ENCODE results near the gene MAP4K2.

DNA sequence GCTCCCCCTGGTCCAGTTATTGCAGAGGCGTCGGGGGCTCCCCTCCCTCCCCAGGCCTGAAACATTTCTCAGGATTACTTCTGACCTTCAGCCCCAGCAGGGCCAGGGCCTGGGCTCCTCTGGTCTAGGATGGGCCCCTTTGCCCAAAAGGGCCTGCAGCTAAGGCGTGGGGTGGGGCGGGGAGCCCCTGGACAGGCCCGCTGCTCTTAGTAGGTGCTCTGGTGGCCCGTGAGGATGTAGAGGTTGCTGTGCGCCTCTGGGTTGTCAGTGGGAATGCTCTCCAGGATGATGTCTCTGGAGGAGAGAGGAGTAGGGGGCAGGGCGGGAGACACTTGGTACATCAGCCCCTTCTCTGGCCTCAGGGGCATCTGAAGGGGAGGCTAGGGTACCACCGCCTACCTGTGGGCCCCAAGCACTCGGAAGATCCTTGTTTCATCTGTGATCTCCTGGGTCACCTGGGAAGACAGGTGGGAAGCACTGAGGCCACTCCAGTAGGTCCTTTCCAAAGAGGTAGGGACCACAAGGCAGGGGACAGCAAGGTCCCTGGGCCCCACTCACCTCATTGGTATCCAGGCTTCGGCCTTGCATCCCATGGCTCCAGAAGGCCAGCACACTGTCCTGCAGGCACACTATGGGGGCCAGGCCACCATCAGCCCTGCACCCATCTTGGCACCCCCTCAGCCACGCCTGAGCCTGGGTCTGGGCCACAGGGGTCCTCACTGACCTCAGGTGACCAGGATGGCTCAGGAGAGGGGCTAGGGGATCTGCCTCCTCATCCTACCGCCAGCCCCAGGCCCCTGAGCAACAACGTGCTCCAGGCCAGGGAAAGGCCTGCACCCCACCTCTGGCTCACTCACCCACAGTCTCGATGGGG lies 13.4 kb downstream of the MAP4K2 start:
- TF ChIP-seq, protein P1, sequence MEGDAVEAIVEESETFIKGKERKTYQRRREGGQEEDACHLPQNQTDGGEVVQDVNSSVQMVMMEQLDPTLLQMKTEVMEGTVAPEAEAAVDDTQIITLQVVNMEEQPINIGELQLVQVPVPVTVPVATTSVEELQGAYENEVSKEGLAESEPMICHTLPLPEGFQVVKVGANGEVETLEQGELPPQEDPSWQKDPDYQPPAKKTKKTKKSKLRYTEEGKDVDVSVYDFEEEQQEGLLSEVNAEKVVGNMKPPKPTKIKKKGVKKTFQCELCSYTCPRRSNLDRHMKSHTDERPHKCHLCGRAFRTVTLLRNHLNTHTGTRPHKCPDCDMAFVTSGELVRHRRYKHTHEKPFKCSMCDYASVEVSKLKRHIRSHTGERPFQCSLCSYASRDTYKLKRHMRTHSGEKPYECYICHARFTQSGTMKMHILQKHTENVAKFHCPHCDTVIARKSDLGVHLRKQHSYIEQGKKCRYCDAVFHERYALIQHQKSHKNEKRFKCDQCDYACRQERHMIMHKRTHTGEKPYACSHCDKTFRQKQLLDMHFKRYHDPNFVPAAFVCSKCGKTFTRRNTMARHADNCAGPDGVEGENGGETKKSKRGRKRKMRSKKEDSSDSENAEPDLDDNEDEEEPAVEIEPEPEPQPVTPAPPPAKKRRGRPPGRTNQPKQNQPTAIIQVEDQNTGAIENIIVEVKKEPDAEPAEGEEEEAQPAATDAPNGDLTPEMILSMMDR (IDR thresholded peaks at IDR 0.05; ENCODE audit: control extremely low read depth in 1 of 3, insufficient read depth in 1 of 3, low read depth in 1 of 3, low read length in 3 of 3), result no peak
- TF ChIP-seq, protein P2, sequence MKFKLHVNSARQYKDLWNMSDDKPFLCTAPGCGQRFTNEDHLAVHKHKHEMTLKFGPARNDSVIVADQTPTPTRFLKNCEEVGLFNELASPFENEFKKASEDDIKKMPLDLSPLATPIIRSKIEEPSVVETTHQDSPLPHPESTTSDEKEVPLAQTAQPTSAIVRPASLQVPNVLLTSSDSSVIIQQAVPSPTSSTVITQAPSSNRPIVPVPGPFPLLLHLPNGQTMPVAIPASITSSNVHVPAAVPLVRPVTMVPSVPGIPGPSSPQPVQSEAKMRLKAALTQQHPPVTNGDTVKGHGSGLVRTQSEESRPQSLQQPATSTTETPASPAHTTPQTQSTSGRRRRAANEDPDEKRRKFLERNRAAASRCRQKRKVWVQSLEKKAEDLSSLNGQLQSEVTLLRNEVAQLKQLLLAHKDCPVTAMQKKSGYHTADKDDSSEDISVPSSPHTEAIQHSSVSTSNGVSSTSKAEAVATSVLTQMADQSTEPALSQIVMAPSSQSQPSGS (IDR thresholded peaks at IDR 0.05; ENCODE audit: low read length), result no peak
- TF ChIP-seq POLR2A (IDR thresholded peaks at IDR 0.05; ENCODE audit: control extremely low read depth in 1 of 2, low read depth in 2 of 2, low read length in 2 of 2) (no peak), CHD2 (IDR thresholded peaks at IDR 0.05; ENCODE audit: low read length) (no peak), EZH2 (IDR thresholded peaks at IDR 0.05; ENCODE audit: low read depth, low read length, severe bottlenecking) (no peak), TBP (IDR thresholded peaks at IDR 0.05; ENCODE audit: low read depth, low read length) (no peak), SIX5 (IDR thresholded peaks at IDR 0.05; ENCODE audit: low read depth, low read length) (no peak), NANOG (IDR thresholded peaks at IDR 0.05; ENCODE audit: insufficient read depth, low read depth, low read length, poor library complexity, severe bottlenecking) (no peak)

All from H1 (cell line).